ENCODE results near the gene AFTPH.

DNA sequence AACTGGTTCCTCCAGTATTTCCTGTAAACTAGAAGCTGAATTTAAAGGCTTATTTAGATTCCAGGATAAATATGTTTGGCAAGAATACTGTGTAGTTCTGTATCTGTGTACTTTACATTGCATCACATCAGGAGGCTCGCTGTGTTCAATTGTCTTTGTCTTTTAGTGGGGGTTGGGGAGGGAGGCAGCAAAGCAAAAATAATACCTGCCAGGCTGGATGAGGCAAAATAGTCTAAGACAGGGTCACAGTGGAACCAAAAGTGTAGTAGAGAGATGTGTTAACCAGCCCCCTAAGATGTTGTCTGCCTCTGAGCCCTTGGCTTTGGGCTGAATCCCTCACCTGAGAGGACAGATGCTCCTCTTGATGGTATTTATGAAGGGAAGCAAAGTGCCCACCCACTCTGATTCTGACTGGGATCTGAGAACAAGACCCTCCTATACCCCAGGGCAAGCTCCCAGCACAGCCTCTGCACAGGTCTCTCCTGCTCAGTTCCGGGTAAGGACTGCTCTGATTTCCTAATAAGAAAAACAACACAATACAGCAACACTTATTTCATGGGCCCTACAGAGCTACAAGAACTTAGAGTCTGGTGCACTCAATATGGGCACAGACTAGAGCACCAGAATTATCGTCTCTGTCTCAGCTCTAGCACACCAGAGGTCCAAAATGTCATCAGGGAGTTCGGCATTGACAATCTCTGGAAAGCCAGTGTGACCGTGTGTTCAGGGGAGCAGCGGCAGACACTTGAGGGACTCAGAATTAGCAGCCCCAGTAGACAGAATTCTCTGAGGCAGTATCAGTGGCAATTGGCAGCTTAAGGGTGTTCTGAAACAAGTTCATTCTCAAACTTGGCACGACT, 7.2 kb upstream of the AFTPH start:
- TF ChIP-seq CTCF (IDR thresholded peaks at IDR 0.05; ENCODE audit: insufficient read depth, low read length, poor library complexity, severe bottlenecking) = no peak
- no peak for TF ChIP-seq EZH2phosphoT487 (conservative IDR thresholded peaks at IDR 0.05; ENCODE audit: low read length)
